ENCODE data around the gene TOX3. TPM values are rescaled to one million over a fixed set of nuclear protein-coding genes. Genes with fewer than 3 reads are reported as not detected.

The TOX3 gene
- total RNA-seq, 1 experiment from 2014 or later, result 20.2 TPM

- Histone ChIP-seq H3K9me3 (ENCODE audit: control insufficient read depth, low read depth, low read length) (no peaks in the 10 kb centered on the region), H4K20me1 (ENCODE audit: control insufficient read depth, insufficient read depth, insufficient read length) (no peaks in the 10 kb centered on the region), H3K4ac (ENCODE audit: low read depth, low read length) (no peak overlapping the region), H3K23ac (ENCODE audit: insufficient read length, low read depth, low read length) (no peak overlapping the region), H3K9ac (ENCODE audit: extremely low read depth, insufficient read length, low read length) (no peak overlapping the region), H2BK120ac (ENCODE audit: low read depth, low read length, poor library complexity, severe bottlenecking) (no peak overlapping the region), H3K18ac (ENCODE audit: insufficient read length, low read depth, low read length) (no peak overlapping the region), H2BK15ac (ENCODE audit: low read depth, low read length) (no peak overlapping the region), H3K4me2 (ENCODE audit: insufficient read depth, insufficient read length, low read length) (no peak overlapping the region), H4K5ac (ENCODE audit: insufficient read length, low read depth, low read length) (no peak overlapping the region), H2BK12ac (ENCODE audit: insufficient read length, low read depth, low read length) (no peak overlapping the region), H3T11ph (ENCODE audit: low read length) (no peak overlapping the region), H2BK20ac (ENCODE audit: low read depth, low read length, poor library complexity, severe bottlenecking) (no peak overlapping the region), H3K14ac (ENCODE audit: insufficient read depth, low read length) (no peak overlapping the region), H4K8ac (replicated peaks; ENCODE audit: insufficient read length, low read depth, low read length) (no peak overlapping the region), H2BK5ac (ENCODE audit: insufficient read length, low read length) (no peak overlapping the region), H3K23me2 (ENCODE audit: insufficient read length, low read depth, low read length, poor library complexity, severe bottlenecking) (no peaks in the 10 kb centered on the region), H4K91ac (ENCODE audit: insufficient read length, low read depth, low read length) (no peak overlapping the region), H3K56ac (ENCODE audit: insufficient read length, low read depth, low read length) (no peak overlapping the region), H3K79me1 (ENCODE audit: insufficient read depth, low read depth, low read length, poor library complexity, severe bottlenecking) (peaks cover 4% of the 10 kb centered on the region), H3K27ac (ENCODE audit: insufficient read length, low read depth, low read length) (no peak overlapping the region), H3K79me2 (ENCODE audit: insufficient read depth, low read length) (no peaks in the 10 kb centered on the region; the same call in 1 of the 2 replicates), H2AK5ac (ENCODE audit: insufficient read length, low read length) (no peak overlapping the region), H3K4me1 (ENCODE audit: insufficient read depth, low read length) (no peaks in the 10 kb centered on the region), H3K27me3 (ENCODE audit: insufficient read depth, low read length) (no peaks in the 10 kb centered on the region), H2AFZ (ENCODE audit: low read length) (no peak overlapping the region)
- no peak for DNase-seq
- WGBS (ENCODE audit: extremely low coverage, insufficient read length, low lambda C conversion rate), result no CpG with 5 or more reads among the region's 1 CpG
- H3K27ac Mint-ChIP-seq, result no peak overlapping the region
- H3K4me3 Mint-ChIP-seq, result no peak overlapping the region
- no peaks in the 10 kb centered on the region for H3K27me3 Mint-ChIP-seq (ENCODE audit: low read depth)
- TF ChIP-seq, protein P1, sequence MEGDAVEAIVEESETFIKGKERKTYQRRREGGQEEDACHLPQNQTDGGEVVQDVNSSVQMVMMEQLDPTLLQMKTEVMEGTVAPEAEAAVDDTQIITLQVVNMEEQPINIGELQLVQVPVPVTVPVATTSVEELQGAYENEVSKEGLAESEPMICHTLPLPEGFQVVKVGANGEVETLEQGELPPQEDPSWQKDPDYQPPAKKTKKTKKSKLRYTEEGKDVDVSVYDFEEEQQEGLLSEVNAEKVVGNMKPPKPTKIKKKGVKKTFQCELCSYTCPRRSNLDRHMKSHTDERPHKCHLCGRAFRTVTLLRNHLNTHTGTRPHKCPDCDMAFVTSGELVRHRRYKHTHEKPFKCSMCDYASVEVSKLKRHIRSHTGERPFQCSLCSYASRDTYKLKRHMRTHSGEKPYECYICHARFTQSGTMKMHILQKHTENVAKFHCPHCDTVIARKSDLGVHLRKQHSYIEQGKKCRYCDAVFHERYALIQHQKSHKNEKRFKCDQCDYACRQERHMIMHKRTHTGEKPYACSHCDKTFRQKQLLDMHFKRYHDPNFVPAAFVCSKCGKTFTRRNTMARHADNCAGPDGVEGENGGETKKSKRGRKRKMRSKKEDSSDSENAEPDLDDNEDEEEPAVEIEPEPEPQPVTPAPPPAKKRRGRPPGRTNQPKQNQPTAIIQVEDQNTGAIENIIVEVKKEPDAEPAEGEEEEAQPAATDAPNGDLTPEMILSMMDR (conservative IDR thresholded peaks at IDR 0.05), result no peak
- peaks cover 6 to 23% (median 16%) of the 10 kb centered on the region in 3 experiments; a peak in 6 of 7 replicates for H3K36me3 Mint-ChIP-seq (ENCODE audit: insufficient read depth in 1 of 3, low read depth in 3 of 3)
- no peaks in the 10 kb centered on the region for H3K9me3 Mint-ChIP-seq
- peaks cover 2 to 12% of the 10 kb centered on the region in 2 experiments; a peak in 3 of 4 replicates for H3K4me1 Mint-ChIP-seq
These were observed 59.0 kb downstream of the TOX3 start for GRCh38 chr16:52487849-52488457.

Measured in H9 (cell line).